CD4-positive, alpha-beta T cell treated with Interleukin-17A for 4 hours (primary cell): ENCODE data around the gene ETV2.
"Not testable (repeated sequence)": the region's sequence is repeated elsewhere in the genome, so short reads cannot be mapped to it uniquely, and the experiment has no call there.

Experiments used
- DNase-seq: peaks from one replicate; pipeline ENCODE4 v3.0.0-alpha.2; 2020; ENCODE audit warnings: mixed read lengths

Gene ETV2

GRCh38 chr19:35661995-35662340 is 20.4 kb downstream of the ETV2 start:
- DNase-seq, result no peak

GRCh38 chr19:35663981-35664380 is 22.4 kb downstream of the ETV2 start:
- no peak for DNase-seq

GRCh38 chr19:35665157-35665556 is 23.6 kb downstream of the ETV2 start:
- DNase-seq, result no peak

GRCh38 chr19:35665604-35666003 is 24.1 kb downstream of the ETV2 start:
- DNase-seq, result no peak

GRCh38 chr19:35666251-35666913 is 24.8 kb downstream of the ETV2 start, which contains the start of gene UPK1A:
Gene UPK1A (plus strand): TSS chr19:35666517. CDS start chr19:35666813, 296 bp downstream.
- DNase-seq, result no peak

GRCh38 chr19:35669566-35669965 is 28.0 kb downstream of the ETV2 start:
- no peak for DNase-seq

- DNase-seq, result no peak
Measured at GRCh38 chr19:35669974-35670373, 28.4 kb downstream of the ETV2 start.

GRCh38 chr19:35670686-35671085 is 29.1 kb downstream of the ETV2 start:
- DNase-seq, result no peak

- DNase-seq, result no peak
Measured at GRCh38 chr19:35671818-35672217, 30.3 kb downstream of the ETV2 start.

- peak; percentile 48 for DNase-seq
Measured at GRCh38 chr19:35673121-35673804, 31.7 kb downstream of the ETV2 start.

- no peak for DNase-seq
Measured at GRCh38 chr19:35675589-35676140, 34.1 kb downstream of the ETV2 start.

GRCh38 chr19:35689836-35690235 is 48.3 kb downstream of the ETV2 start:
- DNase-seq, result no peak

- not testable (repeated sequence) for DNase-seq
Measured at GRCh38 chr19:35691106-35691505, 49.6 kb downstream of the ETV2 start.

- no peak for DNase-seq
Measured at GRCh38 chr19:35692010-35692409, 50.5 kb downstream of the ETV2 start.

- no peak for DNase-seq
Measured at GRCh38 chr19:35693422-35693821, 51.9 kb downstream of the ETV2 start.

GRCh38 chr19:35693835-35694599 is 52.5 kb downstream of the ETV2 start:
- peak; percentile 93 for DNase-seq
